ENCODE measurements around the gene CACNG4.

The CACNG4 gene

GRCh38 chr17:66986659-66987058 lies 22.2 kb downstream of the CACNG4 start:
- no peaks in the 10 kb centered on the region for H3K36me3 ChIP-seq (ENCODE audit: control insufficient read depth, insufficient read depth, low read length)
- H3K27me3 ChIP-seq (replicated peaks; ENCODE audit: control insufficient read depth, insufficient read depth, low read length): no peaks in the 10 kb centered on the region
- no peak for DNase-seq (ENCODE audit: extremely low read depth, insufficient read length)
- H3K4me3 ChIP-seq (replicated peaks; ENCODE audit: low read depth, low read length): no peak overlapping the region
- no peak for TF ChIP-seq CTCF (IDR thresholded peaks at IDR 0.05; ENCODE audit: insufficient read depth, low read length, poor library complexity, severe bottlenecking)

- DNase-seq (ENCODE audit: extremely low read depth, insufficient read length): no peak
- no peak for TF ChIP-seq CTCF (IDR thresholded peaks at IDR 0.05; ENCODE audit: insufficient read depth, low read length, poor library complexity, severe bottlenecking)
- H3K36me3 ChIP-seq (ENCODE audit: control insufficient read depth, insufficient read depth, low read length): no peaks in the 10 kb centered on the region
- no peaks in the 10 kb centered on the region for H3K27me3 ChIP-seq (replicated peaks; ENCODE audit: control insufficient read depth, insufficient read depth, low read length)
- H3K4me3 ChIP-seq (replicated peaks; ENCODE audit: low read depth, low read length): no peak overlapping the region
Measured at GRCh38 chr17:66987059-66987616, 22.6 kb downstream of the CACNG4 start.

GRCh38 chr17:66988069-66988798 lies 23.7 kb downstream of the CACNG4 start:
- no peaks in the 10 kb centered on the region for H3K27me3 ChIP-seq (replicated peaks; ENCODE audit: control insufficient read depth, insufficient read depth, low read length)
- no peaks in the 10 kb centered on the region for H3K36me3 ChIP-seq (ENCODE audit: control insufficient read depth, insufficient read depth, low read length)
- no peak for DNase-seq (ENCODE audit: extremely low read depth, insufficient read length)
- TF ChIP-seq CTCF (IDR thresholded peaks at IDR 0.05; ENCODE audit: insufficient read depth, low read length, poor library complexity, severe bottlenecking): no peak
- H3K4me3 ChIP-seq (replicated peaks; ENCODE audit: low read depth, low read length): no peak overlapping the region

- Histone ChIP-seq H3K36me3 (ENCODE audit: control insufficient read depth, insufficient read depth, low read length) (no peaks in the 10 kb centered on the region), H3K27me3 (replicated peaks; ENCODE audit: control insufficient read depth, insufficient read depth, low read length) (no peaks in the 10 kb centered on the region), H3K4me3 (replicated peaks; ENCODE audit: low read depth, low read length) (no peak overlapping the region)
- no peak for DNase-seq (ENCODE audit: extremely low read depth, insufficient read length)
- TF ChIP-seq CTCF (IDR thresholded peaks at IDR 0.05; ENCODE audit: insufficient read depth, low read length, poor library complexity, severe bottlenecking): no peak
Measured at GRCh38 chr17:66989076-66989475, 24.6 kb downstream of the CACNG4 start.

- no peak for TF ChIP-seq CTCF (IDR thresholded peaks at IDR 0.05; ENCODE audit: insufficient read depth, low read length, poor library complexity, severe bottlenecking)
- H3K27me3 ChIP-seq (replicated peaks; ENCODE audit: control insufficient read depth, insufficient read depth, low read length): no peaks in the 10 kb centered on the region
- no peaks in the 10 kb centered on the region for H3K36me3 ChIP-seq (ENCODE audit: control insufficient read depth, insufficient read depth, low read length)
- DNase-seq (ENCODE audit: extremely low read depth, insufficient read length): no peak
- H3K4me3 ChIP-seq (replicated peaks; ENCODE audit: low read depth, low read length): no peak overlapping the region
Measured at GRCh38 chr17:66989579-66989978, 25.1 kb downstream of the CACNG4 start.
